Endothelial cell of umbilical vein (primary cell): ENCODE data around the gene EFHC2.

ENCODE experiments used
- EZH2 ChIP-seq: IDR thresholded peaks from 2 replicates; pipeline ENCODE4 v1.6.1; 2012; ENCODE audit warnings: borderline replicate concordance, low read depth, mild to moderate bottlenecking, moderate library complexity, low read length, inconsistent platforms; ENCODE audit not compliant: severe bottlenecking
- GATA2 ChIP-seq: IDR thresholded peaks from 2 replicates; pipeline ENCODE4 v1.7.0; 2011; ENCODE audit warnings: low read depth, mild to moderate bottlenecking, moderate library complexity, mixed read lengths, low read length; ENCODE audit not compliant: insufficient read length, insufficient read depth
- JUN ChIP-seq: IDR thresholded peaks from 2 replicates; pipeline ENCODE4 v1.6.1; 2011; ENCODE audit warnings: borderline replicate concordance, low read depth; ENCODE audit not compliant: insufficient read length, insufficient read depth
- MAX ChIP-seq: IDR thresholded peaks from 2 replicates; pipeline ENCODE4 v1.6.1; 2011; ENCODE audit not compliant: insufficient read depth, insufficient read length
- POLR2A ChIP-seq: IDR thresholded peaks from 2 replicates; pipeline ENCODE4 v1.6.1; 2012; ENCODE audit warnings: low read depth, mild to moderate bottlenecking, control low read depth, low read length
- POLR2AphosphoS5 ChIP-seq: IDR thresholded peaks from 2 replicates; pipeline ENCODE4 v1.6.1; 2012; ENCODE audit warnings: low read depth, mild to moderate bottlenecking, control low read depth, low read length, moderate library complexity; ENCODE audit not compliant: insufficient read depth
- TF ChIP-seq, protein P1 (sequence below), 2 donors: IDR thresholded peaks; 1 replicate in 1 of 2; 2 replicates in 1 of 2; pipeline ENCODE4 v1.5.1; 2011; ENCODE audit warnings: low read length in 2 of 2, mild to moderate bottlenecking in 2 of 2, moderate library complexity in 2 of 2, control low read depth in 1 of 2, inconsistent platforms in 1 of 2, low read depth in 1 of 2; ENCODE audit not compliant: insufficient read depth in 1 of 2; ENCODE audit errors: extremely low read depth in 1 of 2

- TF ChIP-seq, protein P1, sequence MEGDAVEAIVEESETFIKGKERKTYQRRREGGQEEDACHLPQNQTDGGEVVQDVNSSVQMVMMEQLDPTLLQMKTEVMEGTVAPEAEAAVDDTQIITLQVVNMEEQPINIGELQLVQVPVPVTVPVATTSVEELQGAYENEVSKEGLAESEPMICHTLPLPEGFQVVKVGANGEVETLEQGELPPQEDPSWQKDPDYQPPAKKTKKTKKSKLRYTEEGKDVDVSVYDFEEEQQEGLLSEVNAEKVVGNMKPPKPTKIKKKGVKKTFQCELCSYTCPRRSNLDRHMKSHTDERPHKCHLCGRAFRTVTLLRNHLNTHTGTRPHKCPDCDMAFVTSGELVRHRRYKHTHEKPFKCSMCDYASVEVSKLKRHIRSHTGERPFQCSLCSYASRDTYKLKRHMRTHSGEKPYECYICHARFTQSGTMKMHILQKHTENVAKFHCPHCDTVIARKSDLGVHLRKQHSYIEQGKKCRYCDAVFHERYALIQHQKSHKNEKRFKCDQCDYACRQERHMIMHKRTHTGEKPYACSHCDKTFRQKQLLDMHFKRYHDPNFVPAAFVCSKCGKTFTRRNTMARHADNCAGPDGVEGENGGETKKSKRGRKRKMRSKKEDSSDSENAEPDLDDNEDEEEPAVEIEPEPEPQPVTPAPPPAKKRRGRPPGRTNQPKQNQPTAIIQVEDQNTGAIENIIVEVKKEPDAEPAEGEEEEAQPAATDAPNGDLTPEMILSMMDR (IDR thresholded peaks at IDR 0.05; ENCODE audit: extremely low read depth in 1 of 2, insufficient read depth in 1 of 2, low read depth in 1 of 2, low read length in 2 of 2): no peak
- TF ChIP-seq POLR2AphosphoS5: no peak
- TF ChIP-seq JUN: no peak
- TF ChIP-seq EZH2: no peak
- TF ChIP-seq POLR2A: no peak
- TF ChIP-seq GATA2: no peak
- no peak for TF ChIP-seq MAX
Observed at GRCh38 chrX:44384688-44385338, 41.3 kb upstream of the EFHC2 start.
